ENCODE data around the gene LCOR.

Gene LCOR

GRCh38 chr10:96975136-96975535 is 143.0 kb downstream of the LCOR start:
- peaks cover 0 to 4% (median 0%) of the 10 kb centered on the region in 5 donors for H3K36me3 ChIP-seq (ENCODE audit: control insufficient read depth in 5 of 5, insufficient read depth in 5 of 5, low read length in 5 of 5)
- no peak overlapping the region for H3K9ac ChIP-seq (ENCODE audit: low read length in 5 of 5)
- H3K27me3 ChIP-seq (ENCODE audit: control insufficient read depth in 5 of 5, insufficient read depth in 4 of 5, low read length in 5 of 5), result no peaks in the 10 kb centered on the region
- H3K9me3 ChIP-seq (ENCODE audit: control insufficient read depth in 5 of 5, low read length in 5 of 5), result no peaks in the 10 kb centered on the region
- H3K4me1 ChIP-seq (ENCODE audit: control insufficient read depth in 5 of 5, insufficient read depth in 5 of 5, low read length in 5 of 5), result peaks cover 0 to 26% (median 3%) of the 10 kb centered on the region in 5 donors
- no peak overlapping the region for H3K27ac ChIP-seq (ENCODE audit: low read depth, low read length)
- H3K4me3 ChIP-seq (ENCODE audit: low read depth in 1 of 5, low read length in 5 of 5), result no peak overlapping the region

- H3K27ac ChIP-seq (ENCODE audit: low read depth, low read length), result peak overlapping the region; percentile 2
- peaks cover 0 to 26% (median 3%) of the 10 kb centered on the region in 5 donors for H3K4me1 ChIP-seq (ENCODE audit: control insufficient read depth in 5 of 5, insufficient read depth in 5 of 5, low read length in 5 of 5)
- no peak overlapping the region for H3K9ac ChIP-seq (ENCODE audit: low read length in 5 of 5)
- peaks cover 8 to 20% (median 17%) of the 10 kb centered on the region in 5 donors for H3K36me3 ChIP-seq (ENCODE audit: control insufficient read depth in 5 of 5, insufficient read depth in 5 of 5, low read length in 5 of 5)
- no peak overlapping the region for H3K4me3 ChIP-seq (ENCODE audit: low read depth in 1 of 5, low read length in 5 of 5)
- no peaks in the 10 kb centered on the region for H3K9me3 ChIP-seq (ENCODE audit: control insufficient read depth in 5 of 5, low read length in 5 of 5)
- no peaks in the 10 kb centered on the region for H3K27me3 ChIP-seq (ENCODE audit: control insufficient read depth in 5 of 5, insufficient read depth in 4 of 5, low read length in 5 of 5)
These were observed 146.6 kb downstream of the LCOR start for GRCh38 chr10:96978621-96979154.

DNA sequence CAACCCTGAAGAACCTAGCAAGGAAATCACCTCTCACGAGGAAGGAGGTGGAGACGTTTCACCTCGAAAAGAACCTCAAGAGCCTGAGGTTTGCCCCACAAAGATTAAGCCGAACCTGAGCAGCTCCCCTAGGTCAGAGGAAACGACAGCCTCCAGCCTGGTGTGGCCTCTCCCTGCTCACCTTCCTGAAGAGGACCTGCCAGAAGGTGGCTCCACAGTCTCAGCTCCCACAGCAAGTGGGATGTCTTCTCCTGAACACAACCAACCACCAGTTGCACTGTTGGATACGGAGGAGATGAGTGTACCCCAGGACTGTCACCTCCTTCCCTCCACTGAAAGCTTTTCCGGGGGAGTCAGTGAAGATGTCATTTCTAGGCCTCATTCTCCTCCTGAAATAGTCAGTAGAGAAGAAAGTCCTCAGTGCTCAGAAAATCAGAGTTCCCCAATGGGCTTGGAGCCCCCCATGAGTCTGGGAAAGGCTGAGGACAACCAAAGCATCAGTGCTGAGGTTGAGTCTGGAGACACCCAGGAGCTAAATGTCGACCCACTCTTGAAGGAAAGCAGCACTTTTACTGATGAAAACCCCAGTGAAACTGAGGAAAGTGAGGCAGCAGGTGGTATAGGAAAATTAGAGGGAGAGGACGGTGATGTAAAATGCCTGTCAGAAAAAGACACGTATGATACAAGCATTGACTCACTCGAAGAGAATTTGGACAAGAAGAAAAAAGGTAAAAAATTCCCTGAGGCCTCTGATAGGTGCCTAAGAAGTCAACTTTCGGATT is 150.2 kb downstream of the LCOR start:
- Histone ChIP-seq H3K27me3 (ENCODE audit: control insufficient read depth in 5 of 5, insufficient read depth in 4 of 5, low read length in 5 of 5) (no peaks in the 10 kb centered on the region), H3K27ac (ENCODE audit: low read depth, low read length) (no peak overlapping the region), H3K36me3 (ENCODE audit: control insufficient read depth in 5 of 5, insufficient read depth in 5 of 5, low read length in 5 of 5) (peaks cover 6 to 20% (median 17%) of the 10 kb centered on the region in 5 donors), H3K9me3 (ENCODE audit: control insufficient read depth in 5 of 5, low read length in 5 of 5) (no peaks in the 10 kb centered on the region), H3K4me3 (ENCODE audit: low read depth in 1 of 5, low read length in 5 of 5) (no peak overlapping the region), H3K9ac (ENCODE audit: low read length in 5 of 5) (no peak overlapping the region), H3K4me1 (ENCODE audit: control insufficient read depth in 5 of 5, insufficient read depth in 5 of 5, low read length in 5 of 5) (peaks cover 0 to 23% (median 10%) of the 10 kb centered on the region in 5 donors)

DNA sequence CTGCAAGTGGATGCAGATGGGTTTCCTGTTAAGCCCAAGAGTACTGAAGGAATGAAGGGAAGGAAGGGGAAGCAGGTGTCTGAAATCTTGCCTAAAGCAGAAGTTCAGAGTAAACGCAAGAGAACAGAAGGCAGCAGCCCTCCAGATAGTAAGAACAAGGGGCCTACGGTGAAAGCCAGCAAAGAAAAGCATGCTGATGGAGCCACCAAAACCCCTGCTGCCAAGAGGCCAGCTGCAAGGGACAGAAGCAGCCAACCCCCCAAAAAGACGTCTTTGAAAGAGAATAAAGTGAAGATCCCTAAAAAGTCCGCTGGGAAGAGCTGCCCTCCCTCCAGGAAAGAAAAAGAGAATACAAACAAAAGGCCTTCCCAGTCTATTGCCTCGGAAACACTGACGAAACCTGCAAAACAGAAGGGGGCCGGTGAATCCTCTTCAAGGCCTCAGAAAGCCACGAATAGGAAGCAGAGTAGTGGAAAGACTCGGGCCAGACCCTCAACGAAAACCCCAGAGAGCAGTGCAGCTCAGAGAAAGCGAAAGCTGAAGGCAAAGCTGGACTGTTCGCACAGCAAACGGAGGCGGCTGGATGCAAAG is 152.5 kb downstream of the LCOR start:
- Histone ChIP-seq H3K4me3 (ENCODE audit: low read depth in 1 of 5, low read length in 5 of 5) (peak overlapping the region; percentile 11 to 50 (median 27)), H3K9ac (ENCODE audit: low read length in 5 of 5) (peak overlapping the region in 1 of 5 donors; percentile 4), H3K9me3 (ENCODE audit: control insufficient read depth in 5 of 5, low read length in 5 of 5) (no peaks in the 10 kb centered on the region), H3K27ac (ENCODE audit: low read depth, low read length) (no peak overlapping the region), H3K27me3 (ENCODE audit: control insufficient read depth in 5 of 5, insufficient read depth in 4 of 5, low read length in 5 of 5) (no peaks in the 10 kb centered on the region), H3K36me3 (ENCODE audit: control insufficient read depth in 5 of 5, insufficient read depth in 5 of 5, low read length in 5 of 5) (peaks cover 6 to 20% (median 17%) of the 10 kb centered on the region in 5 donors), H3K4me1 (ENCODE audit: control insufficient read depth in 5 of 5, insufficient read depth in 5 of 5, low read length in 5 of 5) (peaks cover 0 to 7% (median 3%) of the 10 kb centered on the region in 5 donors)

- Histone ChIP-seq H3K4me3 (ENCODE audit: low read depth in 1 of 5, low read length in 5 of 5) (no peak overlapping the region), H3K27me3 (ENCODE audit: control insufficient read depth in 5 of 5, insufficient read depth in 4 of 5, low read length in 5 of 5) (no peaks in the 10 kb centered on the region), H3K27ac (ENCODE audit: low read depth, low read length) (no peak overlapping the region), H3K36me3 (ENCODE audit: control insufficient read depth in 5 of 5, insufficient read depth in 5 of 5, low read length in 5 of 5) (peaks cover 2 to 13% (median 10%) of the 10 kb centered on the region in 5 donors), H3K9me3 (ENCODE audit: control insufficient read depth in 5 of 5, low read length in 5 of 5) (no peaks in the 10 kb centered on the region), H3K9ac (ENCODE audit: low read length in 5 of 5) (no peak overlapping the region), H3K4me1 (ENCODE audit: control insufficient read depth in 5 of 5, insufficient read depth in 5 of 5, low read length in 5 of 5) (peaks cover 0 to 7% (median 3%) of the 10 kb centered on the region in 5 donors)
These were observed 154.2 kb downstream of the LCOR start for GRCh38 chr10:96986200-96986856.

- no peaks in the 10 kb centered on the region for H3K27me3 ChIP-seq (ENCODE audit: control insufficient read depth in 5 of 5, insufficient read depth in 4 of 5, low read length in 5 of 5)
- H3K9me3 ChIP-seq (ENCODE audit: control insufficient read depth in 5 of 5, low read length in 5 of 5), result no peaks in the 10 kb centered on the region
- no peak overlapping the region for H3K4me3 ChIP-seq (ENCODE audit: low read depth in 1 of 5, low read length in 5 of 5)
- peaks cover 0 to 7% (median 3%) of the 10 kb centered on the region in 5 donors for H3K4me1 ChIP-seq (ENCODE audit: control insufficient read depth in 5 of 5, insufficient read depth in 5 of 5, low read length in 5 of 5)
- H3K27ac ChIP-seq (ENCODE audit: low read depth, low read length), result no peak overlapping the region
- H3K36me3 ChIP-seq (ENCODE audit: control insufficient read depth in 5 of 5, insufficient read depth in 5 of 5, low read length in 5 of 5), result peaks cover 0 to 3% (median under 1%) of the 10 kb centered on the region in 5 donors
- no peak overlapping the region for H3K9ac ChIP-seq (ENCODE audit: low read length in 5 of 5)
These were observed 155.2 kb downstream of the LCOR start for GRCh38 chr10:96987141-96987841.

- Histone ChIP-seq H3K36me3 (ENCODE audit: control insufficient read depth in 5 of 5, insufficient read depth in 5 of 5, low read length in 5 of 5) (no peaks in the 10 kb centered on the region), H3K4me3 (ENCODE audit: low read depth in 1 of 5, low read length in 5 of 5) (no peak overlapping the region), H3K27ac (ENCODE audit: low read depth, low read length) (no peak overlapping the region), H3K9me3 (ENCODE audit: control insufficient read depth in 5 of 5, low read length in 5 of 5) (no peaks in the 10 kb centered on the region), H3K27me3 (ENCODE audit: control insufficient read depth in 5 of 5, insufficient read depth in 4 of 5, low read length in 5 of 5) (no peaks in the 10 kb centered on the region), H3K9ac (ENCODE audit: low read length in 5 of 5) (no peak overlapping the region), H3K4me1 (ENCODE audit: control insufficient read depth in 5 of 5, insufficient read depth in 5 of 5, low read length in 5 of 5) (peaks cover 0 to 7% (median 3%) of the 10 kb centered on the region in 5 donors)
These were observed 155.7 kb downstream of the LCOR start for GRCh38 chr10:96987842-96988175.

DNA sequence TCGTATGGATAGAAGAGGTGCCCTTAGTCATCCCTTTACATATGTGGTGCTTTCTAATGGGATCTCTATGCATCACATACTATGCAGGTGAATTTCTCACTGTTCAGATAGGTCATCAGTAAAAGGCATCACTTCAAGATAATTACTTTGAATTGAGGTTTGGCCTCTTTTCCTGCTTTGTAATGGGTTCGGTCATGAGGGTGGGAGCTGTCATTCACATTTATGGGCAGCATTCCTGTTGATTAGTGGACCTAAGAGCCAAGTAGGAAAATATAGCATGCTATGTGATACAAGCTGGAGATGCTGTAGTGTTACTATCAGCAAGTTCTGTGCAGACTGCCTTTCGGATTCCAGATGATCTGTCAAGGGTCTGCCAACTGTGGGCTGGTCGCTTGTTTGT is 156.3 kb downstream of the LCOR start:
- H3K4me3 ChIP-seq (ENCODE audit: low read depth in 1 of 5, low read length in 5 of 5), result no peak overlapping the region
- no peak overlapping the region for H3K27ac ChIP-seq (ENCODE audit: low read depth, low read length)
- peaks cover 0 to 7% (median 3%) of the 10 kb centered on the region in 5 donors for H3K4me1 ChIP-seq (ENCODE audit: control insufficient read depth in 5 of 5, insufficient read depth in 5 of 5, low read length in 5 of 5)
- H3K9me3 ChIP-seq (ENCODE audit: control insufficient read depth in 5 of 5, low read length in 5 of 5), result no peaks in the 10 kb centered on the region
- no peak overlapping the region for H3K9ac ChIP-seq (ENCODE audit: low read length in 5 of 5)
- no peaks in the 10 kb centered on the region for H3K27me3 ChIP-seq (ENCODE audit: control insufficient read depth in 5 of 5, insufficient read depth in 4 of 5, low read length in 5 of 5)
- H3K36me3 ChIP-seq (ENCODE audit: control insufficient read depth in 5 of 5, insufficient read depth in 5 of 5, low read length in 5 of 5), result no peaks in the 10 kb centered on the region

GRCh38 chr10:96991313-96991841 is 159.3 kb downstream of the LCOR start:
- Histone ChIP-seq H3K9ac (ENCODE audit: low read length in 5 of 5) (no peak overlapping the region), H3K27ac (ENCODE audit: low read depth, low read length) (no peak overlapping the region), H3K9me3 (ENCODE audit: control insufficient read depth in 5 of 5, low read length in 5 of 5) (no peaks in the 10 kb centered on the region), H3K27me3 (ENCODE audit: control insufficient read depth in 5 of 5, insufficient read depth in 4 of 5, low read length in 5 of 5) (no peaks in the 10 kb centered on the region), H3K4me1 (ENCODE audit: control insufficient read depth in 5 of 5, insufficient read depth in 5 of 5, low read length in 5 of 5) (no peaks in the 10 kb centered on the region), H3K4me3 (ENCODE audit: low read depth in 1 of 5, low read length in 5 of 5) (no peak overlapping the region), H3K36me3 (ENCODE audit: control insufficient read depth in 5 of 5, insufficient read depth in 5 of 5, low read length in 5 of 5) (no peaks in the 10 kb centered on the region)

All from subcutaneous abdominal adipose tissue (tissue), 5 donors.